CD4-positive, alpha-beta T cell treated with Interferon gamma for 1 hour (primary cell): Measurements from ENCODE around the gene POC5.
"Not testable (repeated sequence)": the region's sequence is repeated elsewhere in the genome, so short reads cannot be mapped to it uniquely, and the experiment has no call there.

Experiments
- DNase-seq: peaks from one replicate; pipeline ENCODE4 v3.0.0-alpha.2; 2020

POC5 gene

GRCh38 chr5:75695472-75696351 is 21.5 kb downstream of the POC5 start:
- not testable (repeated sequence) for DNase-seq

DNA sequence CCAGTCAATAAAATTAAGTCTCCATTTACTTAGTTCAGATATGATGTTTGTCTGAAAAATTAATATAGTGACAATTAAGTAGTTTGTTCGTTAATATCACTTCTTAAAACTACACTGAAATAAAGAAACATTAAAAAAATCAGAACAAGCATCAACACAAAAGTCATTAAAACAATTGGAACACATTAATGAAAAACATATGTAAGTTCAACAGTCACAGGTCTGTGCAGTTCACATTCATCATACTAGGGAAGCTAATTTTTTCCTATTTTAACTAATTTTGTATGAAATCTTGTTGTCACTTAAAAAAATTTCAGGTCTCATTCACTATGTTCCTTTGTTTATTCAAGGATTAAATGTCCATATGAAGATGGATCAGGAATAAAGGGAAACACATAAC is 22.5 kb downstream of the POC5 start:
- no peak for DNase-seq

DNA sequence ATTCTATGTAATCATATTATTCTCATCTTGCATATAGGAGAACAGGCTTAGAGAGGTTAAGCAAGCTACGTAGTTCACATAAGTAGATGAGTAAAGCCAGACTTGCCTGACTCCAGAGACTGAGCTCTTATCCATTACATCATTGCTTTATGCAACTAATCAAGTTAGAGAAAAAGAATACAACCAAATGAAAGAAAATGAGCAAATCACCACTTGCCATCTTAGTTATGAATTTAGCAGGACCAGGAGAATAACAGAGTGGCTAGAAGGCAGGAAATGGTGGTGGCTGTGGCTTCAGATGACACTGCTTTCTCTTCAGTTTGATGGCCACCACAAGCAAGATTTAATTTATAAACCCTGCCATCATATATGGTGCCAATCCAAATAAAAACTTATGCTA is 26.6 kb downstream of the POC5 start:
- DNase-seq = no peak

GRCh38 chr5:75686480-75686879 is 30.8 kb downstream of the POC5 start:
- no peak for DNase-seq

DNA sequence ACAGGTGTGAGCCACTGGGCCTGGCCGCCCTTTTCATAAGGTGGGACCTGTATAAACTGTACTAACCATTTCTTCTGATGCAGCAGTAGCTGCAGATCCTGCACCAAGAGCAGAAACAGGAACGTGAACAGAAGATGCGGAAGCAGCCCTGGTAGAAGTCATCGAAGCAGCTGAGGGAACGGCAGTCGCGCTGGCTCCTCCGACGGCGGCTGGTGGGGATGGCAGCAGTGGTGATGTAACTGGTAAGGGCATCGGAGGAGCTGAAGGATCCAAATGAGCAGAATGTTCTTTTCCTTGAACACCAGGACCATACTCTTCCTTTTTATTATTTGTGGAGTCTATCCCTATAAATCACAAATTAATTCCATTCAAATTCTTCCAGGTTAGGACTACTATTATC is 32.1 kb downstream of the POC5 start:
- no peak for DNase-seq

- no peak for DNase-seq
These were observed 36.0 kb downstream of the POC5 start for GRCh38 chr5:75681125-75681830.

DNA sequence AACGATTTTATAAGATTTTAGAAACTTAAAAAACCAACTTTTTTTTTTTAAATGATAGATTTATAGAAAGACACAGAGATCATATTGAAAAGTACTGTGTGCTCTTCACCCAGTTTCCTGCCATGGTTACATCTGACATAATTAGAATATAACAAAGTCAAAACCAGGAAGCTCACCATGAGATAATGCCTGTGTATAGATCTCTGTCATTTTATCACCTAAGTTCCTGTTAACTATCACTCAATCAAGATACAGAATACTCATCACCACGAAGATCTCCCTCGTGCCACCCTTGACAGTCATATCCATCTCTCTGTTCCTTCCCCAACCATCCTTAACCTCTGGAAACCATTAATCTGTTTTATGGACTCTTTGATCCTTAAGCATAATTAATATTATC is 39.1 kb downstream of the POC5 start:
- no peak for DNase-seq

DNA sequence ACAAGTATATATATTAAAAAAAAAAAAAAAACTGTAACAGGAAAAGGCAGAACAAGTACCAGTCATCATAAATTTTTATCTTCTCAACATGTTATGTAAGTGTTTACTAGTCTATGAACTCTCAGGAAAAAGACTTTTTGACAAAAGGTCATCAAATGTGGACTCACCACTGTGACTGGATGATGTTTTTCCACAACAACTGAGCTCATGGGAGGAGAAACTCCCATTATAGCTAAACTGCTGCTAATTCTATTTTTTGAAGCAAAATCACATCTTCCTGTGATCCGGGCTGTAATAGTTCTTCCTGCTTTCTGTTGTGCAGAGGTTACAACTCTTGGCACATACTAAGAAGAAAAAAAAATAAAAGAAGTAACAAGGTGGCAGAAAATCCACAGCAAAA is 39.6 kb downstream of the POC5 start:
- no peak for DNase-seq

GRCh38 chr5:75675783-75676182 is 41.5 kb downstream of the POC5 start:
- DNase-seq = no peak

DNA sequence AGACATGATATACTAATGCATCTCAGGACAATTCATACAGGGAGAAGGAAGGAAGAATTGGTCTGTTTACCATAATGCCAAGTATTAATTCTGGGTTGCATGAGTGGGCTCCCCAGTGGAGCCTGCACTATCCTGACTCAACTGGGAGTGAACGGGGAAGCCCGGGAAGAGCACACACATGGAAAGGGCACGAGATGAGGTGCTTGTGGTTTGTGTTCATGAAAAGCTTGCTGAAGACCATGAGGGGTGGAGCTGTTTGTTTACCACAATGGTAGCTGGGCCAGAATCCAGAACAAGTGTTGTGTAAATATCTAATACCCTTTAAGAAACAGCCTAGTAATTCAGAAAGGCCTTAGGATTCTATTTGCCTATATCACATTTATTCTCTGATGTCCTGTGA is 44.6 kb downstream of the POC5 start:
- no peak for DNase-seq

DNA sequence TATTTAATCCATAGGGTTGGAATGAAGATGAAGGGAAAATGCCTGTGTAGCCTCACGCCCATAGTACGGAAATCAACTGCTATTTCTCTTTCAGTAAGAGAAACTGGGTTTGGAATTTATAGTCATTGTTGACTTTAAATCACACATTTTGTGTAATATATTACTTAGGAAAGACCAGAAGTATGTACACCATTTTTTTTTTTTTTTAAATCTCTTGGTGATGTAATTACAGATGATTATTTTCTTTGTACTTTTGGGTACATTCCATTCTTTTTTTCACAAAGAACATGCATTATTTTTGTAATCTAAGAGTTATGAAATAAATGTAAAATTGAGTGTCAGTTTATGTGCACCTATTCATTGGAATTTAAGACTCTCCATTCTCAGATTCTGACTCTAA is 45.7 kb downstream of the POC5 start:
- no peak for DNase-seq

DNA sequence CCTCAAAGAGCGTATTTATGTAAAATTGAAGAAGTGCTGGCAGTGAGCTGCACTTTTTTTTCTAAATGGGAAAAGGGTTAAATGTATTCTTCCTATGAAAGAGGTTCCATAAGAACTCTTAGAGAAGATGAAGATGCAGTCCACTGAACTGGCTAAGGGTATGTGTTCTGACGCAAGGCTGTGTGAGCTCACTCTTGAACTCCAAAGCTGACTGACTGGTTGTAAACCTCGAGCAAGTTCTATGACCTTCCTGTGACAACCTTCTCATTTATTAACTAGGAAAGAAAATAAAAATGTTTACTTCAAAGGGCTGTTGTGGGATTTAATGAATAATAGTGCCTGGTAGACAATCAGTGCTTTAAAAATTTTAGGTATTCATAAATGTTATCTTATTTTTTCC is 46.7 kb downstream of the POC5 start:
- no peak for DNase-seq

DNA sequence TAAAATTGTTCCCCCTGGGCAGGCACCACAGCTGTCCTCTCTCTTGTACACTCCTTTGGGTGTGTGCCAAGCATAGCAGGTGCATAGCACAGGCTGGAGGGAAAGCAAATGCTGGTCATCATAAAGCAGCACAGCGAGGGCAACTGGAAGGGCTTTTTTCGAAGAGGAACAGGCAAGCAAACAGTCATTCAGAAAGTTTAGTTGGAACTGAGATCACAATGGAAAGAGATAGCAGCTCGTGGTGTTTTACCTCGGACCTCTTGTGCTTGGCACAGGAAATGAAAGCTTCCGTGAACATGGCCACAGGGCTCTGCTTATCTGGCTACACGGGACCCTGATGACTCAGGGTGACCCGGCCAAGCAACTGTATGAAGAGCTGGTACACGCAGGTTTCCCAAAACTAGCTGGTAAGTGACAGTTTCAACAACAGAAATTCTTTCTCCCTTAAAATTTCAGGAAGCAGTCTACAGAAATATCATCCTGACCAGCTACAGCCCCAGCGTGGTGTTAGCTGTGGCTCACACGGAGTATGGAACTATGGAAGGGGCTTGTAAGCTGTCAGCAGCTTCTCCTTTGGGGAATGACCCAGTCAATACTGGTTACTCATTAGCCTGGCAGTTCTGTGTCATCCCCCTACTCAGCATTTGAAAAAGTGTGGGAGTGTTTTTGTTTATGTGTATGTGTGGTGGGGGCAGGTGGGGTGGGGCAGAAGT is 48.1 kb downstream of the POC5 start:
- DNase-seq = peak; percentile 21

- no peak for DNase-seq
These were observed 48.8 kb downstream of the POC5 start for GRCh38 chr5:75668445-75668844.

DNA sequence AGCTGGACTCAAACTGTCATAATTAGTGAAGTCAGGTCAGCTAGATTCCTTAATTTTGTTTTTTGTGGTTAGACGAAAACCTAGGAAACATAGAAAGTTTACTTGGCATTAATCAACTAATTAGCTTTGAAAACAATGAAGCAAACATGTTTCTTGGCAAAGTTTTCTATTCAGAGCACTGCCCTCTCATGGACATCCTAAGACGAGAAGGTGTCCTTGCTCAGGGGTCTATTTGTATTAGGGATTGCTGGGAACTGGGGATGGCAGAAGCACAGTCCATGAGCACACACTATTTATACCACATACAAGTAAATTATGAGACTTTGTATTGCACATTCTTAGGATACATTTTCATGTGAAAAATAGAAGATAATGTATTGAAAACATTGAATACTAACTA is 49.7 kb downstream of the POC5 start:
- DNase-seq = no peak

- no peak for DNase-seq
These were observed 50.4 kb downstream of the POC5 start for GRCh38 chr5:75666801-75667200.

DNA sequence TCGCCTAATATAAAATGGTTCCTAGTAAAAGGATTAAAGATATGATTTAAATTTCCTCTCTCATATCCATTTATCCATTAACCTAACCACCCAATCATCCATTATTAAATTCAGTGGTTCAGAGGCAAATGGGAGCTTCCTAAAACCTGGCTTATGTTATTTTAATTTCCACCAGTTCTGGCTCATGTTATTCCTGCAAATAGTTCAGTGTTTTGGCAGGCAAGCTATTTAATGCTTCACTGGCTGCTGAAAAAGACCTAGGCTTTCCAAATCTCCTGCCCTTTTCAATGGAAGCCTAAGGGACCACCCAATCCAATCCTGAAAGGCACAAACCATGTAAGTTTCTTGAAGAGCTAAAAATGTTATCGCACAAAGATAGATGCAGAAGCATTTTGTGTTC is 52.3 kb downstream of the POC5 start:
- no peak for DNase-seq

GRCh38 chr5:75663579-75664284 is 53.5 kb downstream of the POC5 start:
- DNase-seq = no peak

DNA sequence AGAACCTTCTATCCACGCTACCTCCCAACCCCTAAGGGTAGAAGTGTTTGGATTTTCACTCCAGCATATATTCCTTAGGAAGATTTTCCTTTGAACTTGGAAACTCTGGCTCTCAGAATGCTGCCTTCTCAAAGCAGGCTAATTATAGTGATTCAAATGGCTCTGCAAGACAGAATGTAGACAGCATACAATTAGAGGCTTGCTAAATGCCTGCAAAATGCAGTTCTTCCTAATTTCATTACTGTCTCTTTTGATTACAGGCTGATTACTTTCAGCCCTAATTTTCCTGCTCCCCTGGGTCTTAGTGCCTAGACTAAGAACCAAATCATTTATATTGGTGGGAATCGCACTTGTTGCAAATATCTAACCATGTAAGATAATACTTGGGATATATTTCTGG is 55.2 kb downstream of the POC5 start:
- DNase-seq = no peak

DNA sequence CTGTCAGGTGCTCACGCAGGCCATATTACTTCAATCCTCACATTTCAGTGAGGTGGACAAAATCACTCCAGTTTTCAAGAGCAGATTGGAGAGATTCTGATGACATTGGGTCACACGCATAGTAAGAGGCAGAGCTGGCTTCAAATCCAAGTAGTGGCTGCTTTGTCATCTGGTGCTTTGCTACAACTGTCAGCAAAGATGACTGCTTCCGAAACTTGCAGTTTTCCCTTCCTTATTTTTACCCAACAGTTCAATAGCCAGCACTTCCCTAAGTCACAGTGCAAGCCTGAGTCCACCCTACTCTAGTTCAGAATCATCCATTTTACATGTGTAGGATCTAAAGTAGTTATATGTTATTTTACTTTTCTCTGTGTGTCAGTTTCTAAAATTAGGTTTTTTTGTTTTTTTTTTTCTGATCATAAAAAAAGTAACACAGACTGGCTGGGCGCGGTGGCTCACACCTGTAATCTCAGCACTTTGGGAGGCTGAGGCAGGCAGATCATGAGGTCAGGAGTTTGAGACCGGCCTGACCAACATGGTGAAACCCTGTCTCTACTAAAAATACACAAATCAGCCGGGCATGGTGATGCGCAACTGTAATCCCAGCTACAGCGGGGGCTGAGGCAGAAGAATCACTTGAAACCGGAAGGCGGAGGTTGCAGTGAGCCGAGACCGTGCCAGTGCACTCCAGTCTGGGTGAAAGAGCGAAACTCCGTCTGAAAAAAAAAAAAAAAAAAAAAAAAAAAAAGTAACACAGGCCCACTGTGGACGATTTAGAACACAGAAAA is 56.4 kb downstream of the POC5 start:
- DNase-seq = no peak

DNA sequence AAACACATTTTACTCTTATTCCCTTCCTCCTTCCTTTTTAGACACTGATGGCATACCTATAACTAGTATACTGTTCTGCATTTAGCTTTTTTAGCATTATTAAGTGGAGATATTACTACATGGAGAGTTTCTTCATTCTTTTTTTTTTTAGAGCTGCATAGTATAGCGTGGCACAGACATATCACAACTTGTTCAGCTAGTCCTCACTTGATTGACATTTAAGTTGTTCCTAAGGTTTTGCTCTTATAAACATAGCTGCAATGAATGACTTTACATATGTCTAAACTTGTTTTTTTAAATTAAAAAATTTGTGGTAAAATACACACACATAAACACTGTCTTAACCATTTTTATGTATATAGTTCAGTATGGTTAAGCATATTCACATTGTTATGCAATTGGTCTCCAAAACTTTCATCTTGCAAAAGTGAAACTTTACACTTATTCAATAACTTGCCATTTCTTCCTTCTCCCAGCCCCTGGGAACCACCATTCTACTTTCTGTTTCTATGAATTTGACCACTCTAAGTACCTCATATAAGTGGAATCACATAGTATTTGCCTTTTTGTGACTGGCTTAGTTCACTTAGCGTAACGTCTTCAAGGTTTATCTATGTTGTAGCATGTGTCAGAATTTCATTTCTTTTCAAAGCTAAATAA is 57.3 kb downstream of the POC5 start:
- DNase-seq = no peak
